DND-41 (cell line): ENCODE data around the gene RAB28.

Experiments used
- ATAC-seq: fragments of 200-7000 bp; cut with Tn5 transposase; 3 replicates; pipeline ENCODE4 v1.9.1; 2021; ENCODE audit warnings: low read depth; ENCODE audit not compliant: insufficient read depth
- DNase-seq: peaks from one replicate; pipeline ENCODE4 v3.0.0-alpha.2; 2020
- H2AFZ ChIP-seq: 2 replicates; pipeline ENCODE4 v1.6.0; 2012; ENCODE audit warnings: low read depth, low read length
- H3K27ac ChIP-seq: 2 replicates; pipeline ENCODE4 v1.5.1; 2012; ENCODE audit warnings: low read length, inconsistent platforms
- H3K27me3 ChIP-seq: fragments of 200-600 bp; sonication (generic); 2 replicates; pipeline ENCODE4 v1.6.0; 2012; ENCODE audit warnings: low read length, mild to moderate bottlenecking, inconsistent platforms; ENCODE audit not compliant: insufficient read depth, poor library complexity
- H3K36me3 ChIP-seq: 2 replicates; pipeline ENCODE4 v1.5.1; 2012; ENCODE audit warnings: low read length, inconsistent platforms; ENCODE audit not compliant: insufficient read depth
- H3K4me1 ChIP-seq: 2 replicates; pipeline ENCODE4 v1.5.1; 2012; ENCODE audit warnings: mild to moderate bottlenecking, low read length; ENCODE audit not compliant: insufficient read depth
- H3K4me2 ChIP-seq: 2 replicates; pipeline ENCODE4 v1.6.0; 2012; ENCODE audit warnings: mild to moderate bottlenecking, moderate library complexity, low read length, inconsistent platforms; ENCODE audit not compliant: insufficient read depth
- H3K4me3 ChIP-seq, 2 experiments: fragments of 200-600 bp in 1 of 2; shearing (Covaris generic) in 1 of 2; 2 replicates each; pipeline ENCODE4 v1.5.1; 2012 to 2016; ENCODE audit warnings: inconsistent platforms in 2 of 2, low read length in 2 of 2, mild to moderate bottlenecking in 2 of 2, low read depth in 1 of 2, moderate library complexity in 1 of 2
- H3K79me2 ChIP-seq: 2 replicates; pipeline ENCODE4 v1.6.0; 2012; ENCODE audit warnings: low read length, inconsistent platforms; ENCODE audit not compliant: insufficient read depth
- H3K9ac ChIP-seq: 2 replicates; pipeline ENCODE4 v1.6.0; 2012; ENCODE audit warnings: low read depth, mild to moderate bottlenecking, inconsistent platforms, low read length, moderate library complexity
- H3K9me3 ChIP-seq: 2 replicates; pipeline ENCODE4 v1.5.1; 2012; ENCODE audit warnings: low read length, moderate library complexity, mild to moderate bottlenecking, inconsistent platforms; ENCODE audit not compliant: insufficient read depth, severe bottlenecking
- H4K20me1 ChIP-seq: 2 replicates; pipeline ENCODE4 v1.6.0; 2012; ENCODE audit warnings: low read length; ENCODE audit not compliant: insufficient read depth
- EZH2 ChIP-seq: IDR thresholded peaks from 3 replicates; pipeline ENCODE4 v1.6.1; 2012; ENCODE audit warnings: borderline replicate concordance, low read depth, mild to moderate bottlenecking, moderate library complexity, low read length, inconsistent platforms; ENCODE audit not compliant: severe bottlenecking
- TF ChIP-seq, protein P1 (sequence below): IDR thresholded peaks from 2 replicates; pipeline ENCODE4 v1.5.1; 2012; ENCODE audit warnings: borderline replicate concordance, low read length, moderate library complexity, mild to moderate bottlenecking; ENCODE audit not compliant: poor library complexity, severe bottlenecking; ENCODE audit errors: extremely low read depth

The RAB28 gene

GRCh38 chr4:13524504-13525243 lies 40.5 kb upstream of the RAB28 start:
- Histone ChIP-seq H3K36me3 (no peaks in the 10 kb centered on the region), H3K4me2 (no peak overlapping the region), H3K27me3 (no peaks in the 10 kb centered on the region), H3K79me2 (no peaks in the 10 kb centered on the region), H3K4me3 (no peak overlapping the region), H3K9ac (no peak overlapping the region), H2AFZ (no peak overlapping the region), H3K9me3 (no peaks in the 10 kb centered on the region), H3K27ac (no peak overlapping the region), H3K4me1 (no peaks in the 10 kb centered on the region), H4K20me1 (no peaks in the 10 kb centered on the region)
- TF ChIP-seq, protein P1, sequence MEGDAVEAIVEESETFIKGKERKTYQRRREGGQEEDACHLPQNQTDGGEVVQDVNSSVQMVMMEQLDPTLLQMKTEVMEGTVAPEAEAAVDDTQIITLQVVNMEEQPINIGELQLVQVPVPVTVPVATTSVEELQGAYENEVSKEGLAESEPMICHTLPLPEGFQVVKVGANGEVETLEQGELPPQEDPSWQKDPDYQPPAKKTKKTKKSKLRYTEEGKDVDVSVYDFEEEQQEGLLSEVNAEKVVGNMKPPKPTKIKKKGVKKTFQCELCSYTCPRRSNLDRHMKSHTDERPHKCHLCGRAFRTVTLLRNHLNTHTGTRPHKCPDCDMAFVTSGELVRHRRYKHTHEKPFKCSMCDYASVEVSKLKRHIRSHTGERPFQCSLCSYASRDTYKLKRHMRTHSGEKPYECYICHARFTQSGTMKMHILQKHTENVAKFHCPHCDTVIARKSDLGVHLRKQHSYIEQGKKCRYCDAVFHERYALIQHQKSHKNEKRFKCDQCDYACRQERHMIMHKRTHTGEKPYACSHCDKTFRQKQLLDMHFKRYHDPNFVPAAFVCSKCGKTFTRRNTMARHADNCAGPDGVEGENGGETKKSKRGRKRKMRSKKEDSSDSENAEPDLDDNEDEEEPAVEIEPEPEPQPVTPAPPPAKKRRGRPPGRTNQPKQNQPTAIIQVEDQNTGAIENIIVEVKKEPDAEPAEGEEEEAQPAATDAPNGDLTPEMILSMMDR, result no peak
- TF ChIP-seq EZH2, result no peak
- DNase-seq (no peak), ATAC-seq (no peak)

GRCh38 chr4:13523591-13524503 lies 39.7 kb upstream of the RAB28 start:
- H2AFZ ChIP-seq, result no peak overlapping the region
- H3K79me2 ChIP-seq, result no peaks in the 10 kb centered on the region
- no peak overlapping the region for H3K27ac ChIP-seq
- no peaks in the 10 kb centered on the region for H3K9me3 ChIP-seq
- no peaks in the 10 kb centered on the region for H3K4me1 ChIP-seq
- ATAC-seq, result no peak
- TF ChIP-seq, protein P1, result no peak
- no peak for TF ChIP-seq EZH2
- H3K36me3 ChIP-seq, result no peaks in the 10 kb centered on the region
- no peak overlapping the region for H3K9ac ChIP-seq
- no peak overlapping the region for H3K4me2 ChIP-seq
- H3K4me3 ChIP-seq, result no peak overlapping the region
- no peaks in the 10 kb centered on the region for H3K27me3 ChIP-seq
- H4K20me1 ChIP-seq, result no peaks in the 10 kb centered on the region
- no peak for DNase-seq

GRCh38 chr4:13523105-13523477 lies 39.0 kb upstream of the RAB28 start:
- Histone ChIP-seq H3K27me3 (no peaks in the 10 kb centered on the region), H4K20me1 (no peaks in the 10 kb centered on the region), H3K4me1 (no peaks in the 10 kb centered on the region), H3K4me2 (no peak overlapping the region), H3K79me2 (no peaks in the 10 kb centered on the region), H3K9ac (no peak overlapping the region), H3K4me3 (no peak overlapping the region), H3K9me3 (no peaks in the 10 kb centered on the region), H3K36me3 (no peaks in the 10 kb centered on the region), H2AFZ (no peak overlapping the region), H3K27ac (no peak overlapping the region)
- ATAC-seq (no peak), DNase-seq (no peak)
- no peak for TF ChIP-seq EZH2
- TF ChIP-seq, protein P1, result no peak
